Measurements from ENCODE around the gene FDPS. TPM values are rescaled to one million over a fixed set of nuclear protein-coding genes. Genes with fewer than 3 reads are reported as not detected.

FDPS gene
- total and polyA plus RNA-seq, 4 donors: 176 to 370 (median 249) TPM

GRCh38 chr1:155300553-155301329 lies 7.9 kb upstream of the FDPS start:
- WGBS: 44% methylated on average over 9 of the region's 9 CpGs
- Histone ChIP-seq H3K9ac (ENCODE audit: low read depth in 1 of 2, low read length in 2 of 2) (peak overlapping the region; percentile 38 to 60), H3K27ac (ENCODE audit: low read depth in 1 of 2, low read length in 2 of 2) (peak overlapping the region; percentile 86 to 88), H3K4me3 (ENCODE audit: low read depth in 1 of 3, low read length in 3 of 3) (peak overlapping the region; percentile 6 to 56 (median 50)), H3K27me3 (ENCODE audit: control insufficient read depth in 4 of 4, insufficient read depth in 4 of 4, low read length in 3 of 4) (no peaks in the 10 kb centered on the region), H3K4me1 (ENCODE audit: control insufficient read depth in 4 of 4, insufficient read depth in 4 of 4, low read length in 3 of 4) (peaks cover 5 to 31% (median 16%) of the 10 kb centered on the region in 4 donors), H3K36me3 (ENCODE audit: control insufficient read depth in 4 of 4, insufficient read depth in 3 of 4, low read depth in 1 of 4, low read length in 3 of 4) (peaks cover 0 to 4% (median 3%) of the 10 kb centered on the region in 4 donors), H3K9me3 (ENCODE audit: control insufficient read depth in 4 of 4, low read length in 3 of 4) (no peaks in the 10 kb centered on the region)
- peak; percentile 66 for DNase-seq (ENCODE audit: low spot score)
- TF ChIP-seq ZBTB33 (IDR thresholded peaks at IDR 0.05) (no peak), ATF3 (IDR thresholded peaks at IDR 0.05) (no peak), EGR1 (IDR thresholded peaks at IDR 0.05; ENCODE audit: low read depth in 2 of 2) (peak in 1 of 2 donors; percentile 49), RXRA (IDR thresholded peaks at IDR 0.05) (peak; percentile 53 to 75), MAX (IDR thresholded peaks at IDR 0.05) (peak; percentile 72), HNF4A (conservative IDR thresholded peaks at IDR 0.05) (peak; percentile 96 to 98), RAD21 (IDR thresholded peaks at IDR 0.05) (no peak), FOXA2 (IDR thresholded peaks at IDR 0.05) (peak; percentile 23), JUND (IDR thresholded peaks at IDR 0.05) (no peak), SP1 (IDR thresholded peaks at IDR 0.05) (peak; percentile 92), YY1 (IDR thresholded peaks at IDR 0.05) (peak; percentile 83), GABPA (IDR thresholded peaks at IDR 0.05 in 1 of 2, conservative IDR thresholded peaks at IDR 0.05 in 1 of 2) (peak in 1 of 2 donors; percentile 55), REST (IDR thresholded peaks at IDR 0.05) (peak; percentile 94), HNF4G (IDR thresholded peaks at IDR 0.05) (peak; percentile 83), TAF1 (conservative IDR thresholded peaks at IDR 0.05) (peak; percentile 87), NR2F2 (IDR thresholded peaks at IDR 0.05) (no peak), FOXA1 (IDR thresholded peaks at IDR 0.05) (no peak), CTCF (IDR thresholded peaks at IDR 0.05; ENCODE audit: low read depth, low read length, missing input control) (peak; percentile 8)
